HAP-1 (cell line): ENCODE measurements around the gene UPP2.

Experiments used
- DNase-seq, 2 experiments: peaks; one replicate each; pipeline ENCODE4 v3.0.0-alpha.2; 2016 to 2020; ENCODE audit warnings: low spot score in 2 of 2
- H3K27me3 ChIP-seq: fragments of 250-450 bp; sonication (Bioruptor Pico); 2 replicates; pipeline ENCODE4 v1.5.1; 2020; ENCODE audit warnings: low read depth, mild to moderate bottlenecking, moderate library complexity
- H3K36me3 ChIP-seq: fragments of 250-450 bp; sonication (Bioruptor Pico); replicated peaks from 2 replicates; pipeline ENCODE4 v1.5.1; 2020; ENCODE audit warnings: mild to moderate bottlenecking
- H3K4me1 ChIP-seq: fragments of 250-450 bp; sonication (Bioruptor Pico); 2 replicates; pipeline ENCODE4 v1.5.1; 2020; ENCODE audit warnings: mild to moderate bottlenecking
- H3K4me3 ChIP-seq: fragments of 250-450 bp; sonication (Bioruptor Pico); 2 replicates; pipeline ENCODE4 v1.5.1; 2020; ENCODE audit warnings: mild to moderate bottlenecking, moderate library complexity
- H3K9me3 ChIP-seq: fragments of 250-450 bp; sonication (Bioruptor Pico); 2 replicates; pipeline ENCODE4 v1.5.1; 2020; ENCODE audit warnings: mild to moderate bottlenecking, moderate library complexity
- in situ Hi-C: fragments of 300-500 bp; cut with MboI; formaldehyde crosslinking; loops from 3 replicates; pipeline ENCODE4 v1.14.3; 2020; ENCODE audit warnings: low sequenced_read_pairs, inconsistent platforms, mixed read lengths

UPP2 gene

DNA sequence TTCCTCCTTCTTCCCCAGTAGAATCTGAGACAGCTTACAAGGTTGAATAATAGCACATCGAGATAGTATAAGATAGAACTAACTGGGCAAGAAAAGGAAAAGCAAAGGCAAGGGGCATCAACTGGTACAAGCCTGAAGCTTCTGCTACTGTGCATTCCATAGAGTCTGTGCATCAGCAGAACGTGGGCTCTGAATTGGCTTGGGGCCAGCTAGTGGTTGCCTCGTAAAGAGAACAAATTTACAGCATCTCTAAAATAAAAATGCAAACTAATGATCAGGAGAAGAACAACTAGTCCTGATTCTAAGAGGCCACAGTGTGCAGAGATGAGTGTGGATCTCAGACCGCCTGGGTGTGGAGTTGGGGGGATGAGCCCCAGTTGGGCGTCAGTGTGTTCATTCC, 36.6 kb downstream of the UPP2 start:
- DNase-seq = no peak
- no peaks in the 10 kb centered on the region for H3K4me1 ChIP-seq
- no peaks in the 10 kb centered on the region for H3K36me3 ChIP-seq

DNA sequence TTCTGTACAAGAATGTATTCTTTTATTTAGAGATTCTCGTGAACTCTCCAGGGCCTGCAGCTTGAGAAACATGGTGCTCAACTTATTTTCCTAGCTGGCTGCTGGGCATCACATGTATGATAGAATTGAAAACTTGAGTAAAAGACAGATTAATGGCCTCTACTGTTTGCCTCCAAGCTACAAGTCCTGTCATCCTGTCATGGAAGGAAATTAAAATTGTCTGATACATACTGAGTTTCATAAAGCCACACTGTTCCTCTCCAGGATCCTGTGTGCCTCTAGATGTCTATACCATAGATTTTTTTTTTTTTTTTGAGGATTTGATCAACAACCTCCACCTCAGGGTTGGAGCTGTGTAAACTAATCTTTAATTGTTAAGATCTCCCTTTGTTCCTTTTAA, 38.5 kb downstream of the UPP2 start:
- no peaks in the 10 kb centered on the region for H3K4me1 ChIP-seq
- no peaks in the 10 kb centered on the region for H3K27me3 ChIP-seq
- no peaks in the 10 kb centered on the region for H3K36me3 ChIP-seq
- no peaks in the 10 kb centered on the region for H3K9me3 ChIP-seq
- DNase-seq = no peak
- in situ Hi-C loops = no loop called here
- H3K4me3 ChIP-seq = no peak overlapping the region

More for the DNA sequence above, 36.6 kb downstream of the UPP2 start:
- no peaks in the 10 kb centered on the region for H3K9me3 ChIP-seq
- peaks cover 4% of the 10 kb centered on the region; the same call in 1 of the 2 replicates for H3K27me3 ChIP-seq
- no peak overlapping the region for H3K4me3 ChIP-seq
- in situ Hi-C loops = no loop called here

DNA sequence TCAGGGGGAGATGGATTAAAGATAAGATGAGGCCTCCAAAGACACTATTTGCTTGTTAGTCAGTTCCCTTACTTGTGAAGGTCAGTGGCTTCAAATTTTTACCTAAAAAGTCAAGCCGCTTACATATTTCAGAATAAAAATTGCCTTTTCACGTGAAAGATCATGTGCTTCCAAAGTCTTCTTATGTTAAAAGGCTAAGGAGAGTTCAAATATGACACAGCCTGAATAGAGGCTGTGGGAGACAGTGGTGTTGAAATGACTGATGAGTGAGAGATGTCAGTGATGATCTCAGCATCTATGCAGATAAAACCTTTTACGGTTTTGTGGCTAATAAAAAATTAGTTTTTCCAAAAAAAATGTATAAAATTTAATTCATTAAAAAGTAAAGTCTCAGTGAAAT, 40.5 kb downstream of the UPP2 start:
- in situ Hi-C loops = no loop called here

DNA sequence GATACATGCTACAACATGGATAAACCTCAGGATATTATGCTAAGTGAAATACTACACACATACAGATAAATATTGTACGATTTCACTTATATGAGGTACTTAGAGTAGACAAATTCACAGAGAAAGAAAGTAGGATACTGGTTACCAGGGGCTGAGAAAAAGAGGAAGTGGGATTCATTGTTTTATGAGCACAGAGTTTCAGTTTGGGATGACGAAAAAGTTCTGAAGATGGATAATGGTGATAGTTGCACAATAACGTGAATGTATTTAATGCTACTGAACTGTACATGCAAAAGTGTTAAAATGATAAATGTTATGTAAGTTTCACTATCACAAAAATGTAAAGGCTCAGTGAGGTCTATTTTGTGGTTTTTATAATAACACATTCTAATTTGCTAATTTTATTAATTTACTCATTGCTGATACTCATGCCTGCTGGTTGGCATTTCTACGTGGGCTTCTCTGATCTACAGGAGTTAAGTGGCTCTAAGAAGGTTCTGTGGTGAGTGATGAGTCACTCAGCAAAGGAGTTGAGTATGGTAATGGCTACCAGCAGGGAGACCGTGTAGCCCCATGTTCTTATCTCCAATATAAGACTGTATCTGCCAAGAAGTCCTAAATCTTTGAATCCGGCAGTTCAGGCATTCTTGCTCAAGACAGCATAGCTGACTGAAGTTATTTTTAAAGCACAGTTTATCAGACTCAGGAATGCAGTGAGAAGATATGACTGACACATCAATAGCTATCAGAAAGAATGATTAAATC, 41.1 kb downstream of the UPP2 start:
- in situ Hi-C loops = no loop called here
- no peak for DNase-seq
- Histone ChIP-seq H3K4me1 (no peaks in the 10 kb centered on the region), H3K36me3 (no peaks in the 10 kb centered on the region), H3K27me3 (no peaks in the 10 kb centered on the region), H3K9me3 (no peaks in the 10 kb centered on the region), H3K4me3 (no peak overlapping the region)

More for the DNA sequence above, 40.5 kb downstream of the UPP2 start:
- H3K36me3 ChIP-seq = no peaks in the 10 kb centered on the region
- no peaks in the 10 kb centered on the region for H3K4me1 ChIP-seq
- H3K9me3 ChIP-seq = no peaks in the 10 kb centered on the region
- no peaks in the 10 kb centered on the region for H3K27me3 ChIP-seq
- no peak for DNase-seq
- H3K4me3 ChIP-seq = no peak overlapping the region

DNA sequence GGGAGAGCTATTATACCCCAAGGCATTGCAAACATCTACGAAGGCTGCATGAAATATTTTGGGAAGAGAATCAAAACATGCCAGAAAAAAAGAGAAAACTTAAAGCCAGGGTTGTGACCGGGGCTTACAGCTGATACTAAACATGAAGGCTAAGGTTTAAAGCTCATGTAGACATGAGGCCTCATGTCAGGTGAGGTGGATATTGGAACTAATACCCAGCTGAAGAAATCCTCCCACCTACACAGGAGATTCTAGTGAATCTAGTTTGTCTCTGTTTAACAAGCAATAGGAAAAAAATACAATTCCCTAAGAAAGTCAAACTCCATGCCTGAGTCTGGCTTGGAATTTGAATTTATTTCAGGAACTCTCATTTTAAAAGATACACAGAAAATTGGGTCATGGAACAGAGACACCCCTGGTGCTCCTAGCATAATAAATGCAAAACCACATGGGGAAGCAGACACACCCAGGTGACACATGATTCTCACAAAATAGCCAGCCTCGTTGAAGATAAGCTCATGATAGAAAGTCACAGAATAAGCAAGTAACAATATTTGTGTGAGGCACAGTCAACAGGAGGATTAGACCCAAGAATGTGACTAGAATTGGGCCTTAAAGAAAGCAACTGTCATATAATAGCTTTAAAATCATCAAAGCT, 42.2 kb downstream of the UPP2 start:
- DNase-seq = no peak
- Histone ChIP-seq H3K36me3 (no peaks in the 10 kb centered on the region), H3K27me3 (no peaks in the 10 kb centered on the region), H3K9me3 (no peaks in the 10 kb centered on the region), H3K4me1 (no peaks in the 10 kb centered on the region), H3K4me3 (no peak overlapping the region)
- in situ Hi-C loops = no loop called here

DNA sequence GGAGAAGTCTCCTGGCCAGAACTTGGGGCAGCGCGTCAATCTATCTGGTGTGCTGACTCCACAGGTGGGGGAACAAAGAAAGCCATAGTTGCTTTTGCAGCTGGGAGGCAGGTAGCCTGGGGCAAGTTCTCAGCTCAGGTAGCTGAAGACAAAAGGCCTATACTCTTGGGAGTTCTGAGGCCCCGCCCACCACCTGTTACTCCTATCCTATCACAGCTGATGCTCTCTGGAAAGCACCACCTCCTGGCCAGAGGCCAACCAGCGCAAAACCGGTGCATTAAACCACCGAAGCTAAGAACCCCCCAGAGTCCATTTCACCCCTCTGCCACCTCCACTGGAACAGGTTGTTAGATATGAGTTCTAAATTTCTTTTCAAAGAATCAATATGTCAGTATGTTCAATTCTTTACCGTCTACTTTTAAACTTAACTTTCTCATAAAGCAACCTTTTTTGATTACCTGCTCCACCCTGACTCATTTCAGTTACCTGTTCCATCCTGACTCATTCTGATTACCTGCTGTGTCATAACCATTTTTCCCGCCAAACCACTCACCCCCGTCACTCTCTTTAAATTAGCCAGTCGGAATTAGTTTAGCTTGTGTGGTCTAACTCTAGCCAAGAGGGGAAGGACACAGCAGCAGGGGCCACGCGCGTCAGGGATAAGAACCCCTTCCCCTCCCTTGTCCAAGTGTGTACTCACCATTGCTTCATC, 43.4 kb downstream of the UPP2 start:
- no peak for DNase-seq
- Histone ChIP-seq H3K9me3 (no peaks in the 10 kb centered on the region), H3K27me3 (no peaks in the 10 kb centered on the region), H3K4me1 (no peaks in the 10 kb centered on the region), H3K36me3 (no peaks in the 10 kb centered on the region), H3K4me3 (no peak overlapping the region)
- in situ Hi-C loops = no loop called here

DNA sequence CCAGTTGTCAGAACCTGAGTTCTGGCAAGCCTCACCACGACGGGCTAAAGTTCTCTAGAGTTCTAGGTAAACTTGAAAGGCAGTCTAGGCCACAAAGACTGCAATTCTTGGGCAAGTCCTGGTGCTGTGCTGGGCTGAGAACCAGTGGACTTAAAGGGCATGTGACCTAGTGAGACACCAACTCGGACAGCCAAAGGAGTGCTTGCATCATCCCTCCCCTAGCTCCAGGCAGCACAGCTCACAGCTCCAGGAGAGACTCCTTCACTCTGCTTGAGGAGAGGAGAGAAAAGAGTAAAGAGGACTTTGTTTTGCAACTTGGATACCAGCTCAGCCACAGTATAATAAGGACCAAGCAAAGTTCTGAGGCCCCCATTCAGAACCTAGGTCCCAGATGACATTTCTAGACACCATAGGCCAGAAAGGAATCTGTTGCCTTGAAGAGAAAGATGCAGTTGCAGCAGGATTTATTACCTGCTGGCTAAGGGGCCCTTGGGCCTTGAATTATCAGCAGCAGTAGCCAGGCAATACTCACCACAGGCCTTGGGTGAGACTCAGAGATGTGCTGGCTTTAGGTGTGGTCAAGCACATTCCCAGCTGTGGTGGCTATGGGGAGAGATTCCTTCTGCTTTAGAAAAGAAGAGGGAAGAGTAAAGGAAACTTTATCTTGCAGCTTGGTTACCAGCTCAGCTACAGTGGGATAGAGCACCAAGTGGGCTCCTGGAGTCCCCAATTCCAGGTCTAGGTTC, 51.8 kb downstream of the UPP2 start:
- no peaks in the 10 kb centered on the region for H3K4me1 ChIP-seq
- H3K4me3 ChIP-seq = no peak overlapping the region
- no peaks in the 10 kb centered on the region for H3K36me3 ChIP-seq
- no peaks in the 10 kb centered on the region for H3K27me3 ChIP-seq
- H3K9me3 ChIP-seq = no peaks in the 10 kb centered on the region
- no peak for DNase-seq
- in situ Hi-C loops = no loop called here

DNA sequence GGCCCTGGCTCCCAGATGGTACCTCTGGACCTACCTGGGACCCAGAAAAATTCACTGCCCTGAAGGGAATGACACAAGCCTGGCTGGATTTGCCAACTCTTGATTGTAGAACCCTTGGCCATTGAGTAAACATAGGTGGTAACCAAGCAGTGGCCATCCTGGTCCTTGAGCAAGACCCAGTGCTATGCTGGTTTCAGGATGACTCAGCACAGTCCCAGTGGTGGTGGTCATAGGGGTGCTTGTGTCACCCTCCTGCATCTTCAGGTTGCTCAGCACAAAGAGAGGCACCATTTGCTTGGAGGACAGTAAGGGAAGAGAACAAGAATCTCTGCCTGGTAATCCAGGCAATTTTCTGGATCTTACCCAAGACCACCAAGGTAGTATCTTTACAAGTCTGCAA, 52.9 kb downstream of the UPP2 start:
- H3K4me3 ChIP-seq = no peak overlapping the region
- H3K27me3 ChIP-seq = no peaks in the 10 kb centered on the region
- no peaks in the 10 kb centered on the region for H3K9me3 ChIP-seq
- DNase-seq = no peak
- no peaks in the 10 kb centered on the region for H3K36me3 ChIP-seq
- in situ Hi-C loops = no loop called here
- H3K4me1 ChIP-seq = no peaks in the 10 kb centered on the region

DNA sequence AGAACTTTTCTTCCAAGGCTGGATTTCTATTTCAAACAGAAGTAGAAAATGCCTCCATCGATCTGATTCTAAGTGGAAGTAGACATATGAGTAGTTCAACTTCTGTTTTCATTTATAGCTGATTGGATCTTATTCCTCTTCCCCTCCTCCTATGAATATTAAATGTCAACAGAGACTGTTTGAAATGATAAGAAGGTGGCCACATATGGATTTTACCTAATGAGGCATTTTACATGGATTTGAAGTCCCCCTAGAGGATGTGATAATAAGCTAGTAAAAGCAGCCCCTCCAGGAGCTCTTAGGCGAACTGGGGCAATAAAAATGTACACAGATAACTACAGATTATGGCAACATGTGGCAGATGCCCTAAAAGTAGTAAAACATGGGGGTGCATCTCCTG, 71.0 kb downstream of the UPP2 start:
- Histone ChIP-seq H3K4me3 (no peak overlapping the region), H3K27me3 (no peaks in the 10 kb centered on the region), H3K4me1 (no peaks in the 10 kb centered on the region), H3K9me3 (no peaks in the 10 kb centered on the region), H3K36me3 (no peaks in the 10 kb centered on the region)
- DNase-seq = no peak
- in situ Hi-C loops = no loop called here

DNA sequence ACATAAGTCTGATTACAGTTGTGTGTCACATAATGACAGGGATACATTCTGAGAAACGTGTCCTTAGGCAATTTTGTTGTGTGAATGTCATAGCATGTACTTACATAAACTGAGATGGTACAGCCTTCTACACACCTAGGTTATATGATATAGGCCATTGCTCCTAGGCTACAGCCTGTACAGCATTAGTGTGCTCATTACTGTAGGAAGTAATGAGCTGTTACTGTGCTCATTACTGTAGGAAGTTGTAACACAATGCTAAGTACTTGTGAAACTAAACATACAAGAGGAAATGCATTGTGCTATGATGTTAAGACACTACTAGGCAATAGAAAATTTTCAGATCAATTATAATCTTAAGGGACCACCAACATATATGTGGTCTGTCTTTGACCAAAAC, 72.8 kb downstream of the UPP2 start:
- H3K4me3 ChIP-seq = no peak overlapping the region
- no peaks in the 10 kb centered on the region for H3K36me3 ChIP-seq
- in situ Hi-C loops = no loop called here
- DNase-seq = no peak
- no peaks in the 10 kb centered on the region for H3K9me3 ChIP-seq
- no peaks in the 10 kb centered on the region for H3K4me1 ChIP-seq
- H3K27me3 ChIP-seq = peaks cover 6% of the 10 kb centered on the region; the same call in 1 of the 2 replicates

DNA sequence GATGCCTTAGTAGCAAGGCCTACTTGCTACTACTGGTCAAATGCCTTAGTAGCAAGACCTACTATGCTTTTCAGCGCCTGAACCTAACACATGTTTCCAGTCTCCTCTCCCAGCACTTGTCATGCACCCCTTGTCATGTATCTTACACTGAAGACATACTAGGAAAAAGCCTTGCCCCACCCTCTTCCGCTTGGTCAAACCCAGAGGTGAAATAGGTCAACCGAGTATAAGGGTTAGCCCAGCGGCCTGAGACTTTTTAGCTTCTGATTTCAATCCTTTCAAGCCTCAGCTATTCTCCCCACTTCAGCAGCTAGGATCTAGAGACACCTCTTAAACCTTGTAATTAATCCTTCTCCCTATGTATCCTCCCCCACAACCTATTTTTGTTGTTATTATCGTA, 73.3 kb downstream of the UPP2 start:
- H3K36me3 ChIP-seq = no peaks in the 10 kb centered on the region
- H3K4me3 ChIP-seq = no peak overlapping the region
- H3K27me3 ChIP-seq = peaks cover 6% of the 10 kb centered on the region; the same call in 1 of the 2 replicates
- DNase-seq = no peak
- H3K4me1 ChIP-seq = no peaks in the 10 kb centered on the region
- in situ Hi-C loops = loop anchor here (25.0 kb wide), 1 partner anchor 562 kb away; no protein-coding TSS in a partner anchor
- no peaks in the 10 kb centered on the region for H3K9me3 ChIP-seq

DNA sequence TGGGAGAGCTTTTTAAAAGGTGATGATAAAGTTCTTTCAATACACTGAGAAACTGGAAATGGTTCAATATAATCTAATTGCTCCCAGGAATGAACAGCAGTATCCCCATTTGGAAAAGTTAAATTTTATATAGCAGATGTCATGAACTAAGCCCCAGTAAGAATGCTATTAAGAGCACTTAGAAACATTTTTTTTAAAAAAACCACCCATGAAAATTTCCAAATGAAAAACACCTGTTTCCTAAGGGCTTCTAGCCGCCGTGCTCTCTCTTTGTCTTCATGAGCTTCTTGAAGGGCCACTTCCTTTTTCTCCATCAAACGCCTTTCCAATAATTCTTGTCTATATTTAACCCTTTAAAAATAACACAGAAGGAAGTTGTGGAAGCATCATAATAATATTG, 77.0 kb downstream of the UPP2 start:
- Histone ChIP-seq H3K36me3 (no peaks in the 10 kb centered on the region), H3K27me3 (peaks cover 6% of the 10 kb centered on the region; the same call in 1 of the 2 replicates), H3K4me1 (no peaks in the 10 kb centered on the region), H3K4me3 (no peak overlapping the region), H3K9me3 (no peaks in the 10 kb centered on the region)
- no peak for DNase-seq
- in situ Hi-C loops = loop anchor here (25.0 kb wide), 1 partner anchor 559 kb away; no protein-coding TSS in a partner anchor

DNA sequence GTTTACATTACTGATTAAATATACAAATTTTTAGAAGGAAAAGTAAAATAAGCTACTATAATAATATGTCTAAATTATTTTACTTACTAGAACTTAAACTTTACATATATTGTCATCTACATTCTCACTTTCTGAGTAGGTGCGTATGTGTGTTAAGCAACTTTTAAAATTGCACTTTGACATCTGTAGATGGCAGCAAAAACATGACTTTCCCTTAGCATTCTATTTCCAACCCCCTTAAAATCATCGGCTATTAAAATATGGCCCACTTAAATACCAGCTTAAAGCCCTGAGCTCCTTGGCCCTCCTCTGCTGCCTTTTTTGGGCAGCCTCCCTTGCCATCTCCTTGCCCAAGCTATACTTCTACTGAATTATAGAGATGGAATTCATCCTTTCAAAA, 78.0 kb downstream of the UPP2 start:
- Histone ChIP-seq H3K4me3 (no peak overlapping the region), H3K36me3 (no peaks in the 10 kb centered on the region), H3K9me3 (no peaks in the 10 kb centered on the region), H3K27me3 (peaks cover 6% of the 10 kb centered on the region; the same call in 1 of the 2 replicates), H3K4me1 (no peaks in the 10 kb centered on the region)
- DNase-seq = peak in 1 of 2 experiments; percentile 38
- in situ Hi-C loops = loop anchor here (25.0 kb wide), 1 partner anchor 558 kb away; no protein-coding TSS in a partner anchor
